ENCODE results near the gene MTFP1.

DNA sequence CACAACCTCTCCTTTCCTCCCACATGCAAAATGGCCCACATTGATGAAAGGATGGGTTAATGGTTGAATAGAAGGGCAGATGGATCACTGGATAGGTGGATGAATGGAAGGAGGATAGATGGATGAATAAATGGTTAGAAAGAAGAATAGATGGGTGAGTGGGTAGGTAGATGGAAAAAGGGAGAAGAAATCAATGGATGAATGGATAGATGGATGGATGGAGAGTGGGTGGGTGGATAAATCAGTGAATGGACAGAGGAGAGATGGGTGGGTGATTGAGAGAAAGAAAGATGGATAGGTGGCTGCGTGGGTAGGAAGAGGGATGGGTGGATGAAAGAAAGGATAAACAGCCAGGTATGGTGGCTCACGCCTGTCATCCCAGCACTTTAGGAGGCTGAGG is 45.1 kb downstream of the MTFP1 start:
- TF ChIP-seq, protein P1, sequence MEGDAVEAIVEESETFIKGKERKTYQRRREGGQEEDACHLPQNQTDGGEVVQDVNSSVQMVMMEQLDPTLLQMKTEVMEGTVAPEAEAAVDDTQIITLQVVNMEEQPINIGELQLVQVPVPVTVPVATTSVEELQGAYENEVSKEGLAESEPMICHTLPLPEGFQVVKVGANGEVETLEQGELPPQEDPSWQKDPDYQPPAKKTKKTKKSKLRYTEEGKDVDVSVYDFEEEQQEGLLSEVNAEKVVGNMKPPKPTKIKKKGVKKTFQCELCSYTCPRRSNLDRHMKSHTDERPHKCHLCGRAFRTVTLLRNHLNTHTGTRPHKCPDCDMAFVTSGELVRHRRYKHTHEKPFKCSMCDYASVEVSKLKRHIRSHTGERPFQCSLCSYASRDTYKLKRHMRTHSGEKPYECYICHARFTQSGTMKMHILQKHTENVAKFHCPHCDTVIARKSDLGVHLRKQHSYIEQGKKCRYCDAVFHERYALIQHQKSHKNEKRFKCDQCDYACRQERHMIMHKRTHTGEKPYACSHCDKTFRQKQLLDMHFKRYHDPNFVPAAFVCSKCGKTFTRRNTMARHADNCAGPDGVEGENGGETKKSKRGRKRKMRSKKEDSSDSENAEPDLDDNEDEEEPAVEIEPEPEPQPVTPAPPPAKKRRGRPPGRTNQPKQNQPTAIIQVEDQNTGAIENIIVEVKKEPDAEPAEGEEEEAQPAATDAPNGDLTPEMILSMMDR (IDR thresholded peaks at IDR 0.05) = no peak
- TF ChIP-seq POLR2A (IDR thresholded peaks at IDR 0.05) = no peak
